Activated CD8-positive, alpha-beta memory T cell treated with anti-CD3 and anti-CD28 coated beads, Interleukin-2, amount 10 ng/mL, durations not matched to agents 7 days and 5 days (primary cell): ENCODE data around the gene POLR1E. TPM values are rescaled to one million over a fixed set of nuclear protein-coding genes. Genes with fewer than 3 reads are reported as not detected.
A peak's percentile ranks its signal among the peaks of the same experiment; 100 is the strongest.

Experiments used
- ATAC-seq: fragments of 150-1000 bp; cut with Tn5 transposase; one replicate; pipeline ENCODE4 v1.10.0; 2021; ENCODE audit warnings: moderate library complexity
- CTCF ChIA-PET: fragments of 350-600 bp; sonication (Branson Sonifier 250); formaldehyde crosslinking; loops from one replicate; lab custom pipeline; 2021; ENCODE audit warnings: antibody characterized with exemption; lab: Charles Lee
- DNase-seq: peaks from one replicate; pipeline ENCODE4 v3.0.0-alpha.2; 2020
- H3K27ac Mint-ChIP-seq: one replicate; pipeline ENCODE4 v1.8.0; 2021; ENCODE audit warnings: mild to moderate bottlenecking, mixed read lengths
- H3K27me3 Mint-ChIP-seq: one replicate; pipeline ENCODE4 v1.8.0; 2021; ENCODE audit warnings: mixed read lengths
- H3K36me3 Mint-ChIP-seq: one replicate; pipeline ENCODE4 v1.8.0; 2021; ENCODE audit warnings: mild to moderate bottlenecking, mixed read lengths
- H3K4me1 Mint-ChIP-seq: one replicate; pipeline ENCODE4 v1.8.0; 2021; ENCODE audit warnings: mixed read lengths
- H3K4me3 Mint-ChIP-seq: one replicate; pipeline ENCODE4 v1.8.0; 2021; ENCODE audit warnings: mild to moderate bottlenecking, moderate library complexity, mixed read lengths
- H3K9me3 Mint-ChIP-seq: one replicate; pipeline ENCODE4 v1.8.0; 2022; ENCODE audit warnings: low read depth, mixed read lengths
- total RNA-seq, 2 experiments: library from RNA; stranded (reverse); gene quantifications; one replicate each; pipeline ENCODE4 v1.2.3, GENCODE V29; 2021

Gene POLR1E, protein sequence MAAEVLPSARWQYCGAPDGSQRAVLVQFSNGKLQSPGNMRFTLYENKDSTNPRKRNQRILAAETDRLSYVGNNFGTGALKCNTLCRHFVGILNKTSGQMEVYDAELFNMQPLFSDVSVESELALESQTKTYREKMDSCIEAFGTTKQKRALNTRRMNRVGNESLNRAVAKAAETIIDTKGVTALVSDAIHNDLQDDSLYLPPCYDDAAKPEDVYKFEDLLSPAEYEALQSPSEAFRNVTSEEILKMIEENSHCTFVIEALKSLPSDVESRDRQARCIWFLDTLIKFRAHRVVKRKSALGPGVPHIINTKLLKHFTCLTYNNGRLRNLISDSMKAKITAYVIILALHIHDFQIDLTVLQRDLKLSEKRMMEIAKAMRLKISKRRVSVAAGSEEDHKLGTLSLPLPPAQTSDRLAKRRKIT
- total RNA-seq, result 10 to 100 TPM; 35.5 to 43.0 TPM

DNA sequence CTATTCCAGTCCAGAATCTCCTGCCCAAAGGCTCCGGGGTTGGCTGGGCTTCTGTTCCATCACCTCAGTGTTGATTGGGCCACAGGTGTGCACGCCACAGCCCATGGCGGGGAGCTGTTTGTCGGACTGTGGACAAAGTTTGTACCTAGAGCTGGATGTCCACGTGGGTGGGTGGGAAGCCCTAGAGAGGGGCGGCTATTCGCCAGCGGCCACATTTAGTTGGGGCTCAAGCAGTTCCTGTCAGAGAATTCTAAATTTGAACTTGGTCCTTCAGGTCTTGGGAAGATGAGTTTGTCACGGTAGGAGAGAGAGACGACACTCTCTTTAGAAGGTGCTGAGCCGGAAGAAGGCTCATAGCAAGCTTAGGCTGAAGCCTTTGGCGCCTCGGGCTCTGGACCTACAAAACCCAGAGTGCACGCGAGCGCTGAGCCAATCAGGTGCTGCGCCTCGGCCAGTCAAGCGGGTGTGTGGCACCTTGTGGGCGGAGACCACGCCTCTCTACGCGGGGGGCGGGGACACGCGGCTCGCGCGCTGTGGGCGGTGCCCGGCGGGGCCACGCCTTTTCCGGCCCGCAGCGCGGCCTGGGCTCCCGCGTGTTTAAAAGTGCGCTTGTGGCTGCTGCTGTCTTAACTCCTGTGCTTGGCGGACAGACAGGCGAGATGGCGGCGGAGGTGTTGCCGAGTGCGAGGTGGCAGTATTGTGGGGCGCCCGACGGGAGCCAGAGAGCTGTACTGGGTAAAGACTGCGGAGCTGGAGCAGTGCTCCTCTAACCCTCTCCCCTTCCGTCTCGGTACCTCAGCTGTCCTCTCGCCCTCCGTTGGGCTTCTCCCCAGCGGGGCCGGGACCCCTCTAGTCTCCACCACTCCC lies at the start of gene POLR1E:
Gene POLR1E (plus strand): TSS at position 560 of the 867 bp plus-strand sequence. CDS start 100 bp downstream, at position 660.
- H3K4me3 Mint-ChIP-seq, result peak within 1 kb of the TSS; percentile 95
- DNase-seq (peak; percentile 97), ATAC-seq (peak; percentile 96)
- no peaks in the 10 kb centered on the region for H3K9me3 Mint-ChIP-seq
- H3K4me1 Mint-ChIP-seq, result peaks cover 35% of the 10 kb centered on the region
- CTCF ChIA-PET, result interaction anchor here (0.5 to 1.5 kb wide), 5 partner anchors 78 to 452 kb away, joined by 3 to 4 read pairs (median 3); partner anchors contain the start of gene PAX5
- H3K27ac Mint-ChIP-seq, result peak within 1 kb of the TSS; percentile 95
- peaks cover 21% of the 10 kb centered on the region for H3K36me3 Mint-ChIP-seq
- H3K27me3 Mint-ChIP-seq, result peaks cover 6% of the 10 kb centered on the region

DNA sequence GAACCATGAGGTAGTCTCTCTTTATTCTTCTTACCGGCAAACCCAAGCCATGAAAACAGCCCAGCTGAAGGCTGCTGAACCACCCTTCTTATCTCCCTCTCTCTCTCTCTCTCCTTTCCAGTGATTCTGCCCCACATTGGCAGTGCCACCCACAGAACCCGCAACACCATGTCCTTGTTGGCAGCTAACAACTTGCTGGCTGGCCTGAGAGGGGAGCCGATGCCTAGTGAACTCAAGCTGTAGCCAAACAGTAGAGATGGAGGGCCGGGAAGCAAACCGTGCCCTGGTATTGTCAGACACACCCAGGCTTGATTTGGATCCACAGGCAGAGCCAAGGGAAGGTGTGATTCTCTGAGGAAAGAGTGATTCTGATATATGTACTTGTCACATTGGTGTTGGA lies 49.2 kb upstream of the POLR1E start:
- H3K27ac Mint-ChIP-seq, result no peak overlapping the region
- H3K27me3 Mint-ChIP-seq, result no peaks in the 10 kb centered on the region
- H3K36me3 Mint-ChIP-seq, result peaks cover 20% of the 10 kb centered on the region
- CTCF ChIA-PET, result interaction anchor here (1.7 kb wide), 1 partner anchor 16 kb away, joined by 3 read pairs; no protein-coding TSS in a partner anchor
- H3K9me3 Mint-ChIP-seq, result no peaks in the 10 kb centered on the region
- DNase-seq (no peak), ATAC-seq (no peak)
- peaks cover 4% of the 10 kb centered on the region for H3K4me1 Mint-ChIP-seq
- H3K4me3 Mint-ChIP-seq, result no peak overlapping the region

DNA sequence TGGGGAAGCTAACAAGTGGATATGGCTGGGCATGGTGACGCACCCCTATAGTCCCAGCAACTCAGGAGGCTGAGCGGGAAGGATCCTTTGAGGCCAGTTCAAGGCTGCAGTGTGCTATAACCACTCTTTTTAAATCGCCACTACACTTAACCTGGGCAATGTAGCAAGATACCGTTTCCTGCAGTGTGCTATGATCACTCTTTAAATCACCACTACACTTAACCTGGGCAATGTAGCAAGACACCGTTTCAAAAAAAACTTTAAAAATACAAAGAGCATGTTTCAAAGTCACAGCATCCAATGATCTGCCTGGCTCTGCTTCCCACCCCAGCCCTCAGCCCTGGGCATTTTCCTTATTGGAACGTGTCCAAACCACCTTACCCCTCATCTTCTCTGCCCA lies 48.7 kb upstream of the POLR1E start:
- peaks cover 23% of the 10 kb centered on the region for H3K36me3 Mint-ChIP-seq
- ATAC-seq (no peak), DNase-seq (no peak)
- H3K9me3 Mint-ChIP-seq, result no peaks in the 10 kb centered on the region
- no peak overlapping the region for H3K4me3 Mint-ChIP-seq
- CTCF ChIA-PET, result interaction anchor here (1.7 kb wide), 1 partner anchor 15 kb away, joined by 3 read pairs; no protein-coding TSS in a partner anchor
- H3K27me3 Mint-ChIP-seq, result no peaks in the 10 kb centered on the region
- peaks cover 4% of the 10 kb centered on the region for H3K4me1 Mint-ChIP-seq
- no peak overlapping the region for H3K27ac Mint-ChIP-seq

DNA sequence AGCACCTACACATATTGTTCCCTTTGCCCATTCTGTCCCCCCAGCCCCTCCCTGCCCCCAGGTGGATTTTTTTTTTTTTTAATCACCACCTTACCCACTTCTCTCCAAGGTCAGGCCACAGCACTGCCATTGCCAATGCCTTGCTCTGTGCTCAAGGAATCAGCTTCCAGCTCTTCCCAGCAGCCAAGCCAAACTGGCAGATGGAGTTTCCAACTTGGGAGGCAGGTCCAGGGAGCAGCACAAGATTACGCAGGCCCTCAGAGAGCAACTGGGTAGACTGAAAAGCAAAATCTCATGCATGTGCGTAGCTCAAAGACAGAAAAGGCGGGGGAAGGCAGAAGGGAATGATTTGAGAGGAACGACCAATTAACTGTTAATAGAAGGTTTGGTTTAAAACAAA lies 48.1 kb upstream of the POLR1E start:
- CTCF ChIA-PET, result interaction anchor here (1.7 kb wide), 1 partner anchor 15 kb away, joined by 3 read pairs; no protein-coding TSS in a partner anchor
- Mint-ChIP-seq H3K4me1 (peaks cover 2% of the 10 kb centered on the region), H3K4me3 (no peak overlapping the region), H3K27me3 (no peaks in the 10 kb centered on the region), H3K36me3 (peaks cover 24% of the 10 kb centered on the region), H3K9me3 (no peaks in the 10 kb centered on the region), H3K27ac (no peak overlapping the region)
- no peak for DNase-seq
- no peak for ATAC-seq

DNA sequence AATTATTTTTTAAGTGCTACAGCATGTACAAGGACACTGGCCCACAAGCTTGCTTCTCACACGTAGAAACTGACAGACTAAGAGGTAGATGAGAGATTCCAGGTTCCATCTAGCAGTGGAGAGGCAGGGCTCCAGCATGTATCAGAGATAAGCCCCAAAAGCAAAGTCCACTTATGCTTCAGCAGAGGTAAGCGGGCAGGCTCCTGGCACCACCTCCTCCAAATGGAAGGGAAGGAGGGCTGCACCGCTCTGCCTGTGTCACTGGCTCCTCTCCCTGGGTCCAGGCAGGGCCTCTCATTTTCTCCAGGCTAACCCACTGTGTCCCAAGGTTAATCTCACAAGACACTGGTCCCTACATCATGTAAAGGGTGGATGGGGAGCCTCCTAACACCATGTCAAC lies 47.4 kb upstream of the POLR1E start:
- DNase-seq (no peak), ATAC-seq (no peak)
- no peaks in the 10 kb centered on the region for H3K27me3 Mint-ChIP-seq
- peaks cover 24% of the 10 kb centered on the region for H3K36me3 Mint-ChIP-seq
- no peaks in the 10 kb centered on the region for H3K9me3 Mint-ChIP-seq
- H3K4me3 Mint-ChIP-seq, result no peak overlapping the region
- CTCF ChIA-PET, result interaction anchor here (1.7 kb wide), 1 partner anchor 14 kb away, joined by 3 read pairs; no protein-coding TSS in a partner anchor
- H3K27ac Mint-ChIP-seq, result no peak overlapping the region
- no peaks in the 10 kb centered on the region for H3K4me1 Mint-ChIP-seq

DNA sequence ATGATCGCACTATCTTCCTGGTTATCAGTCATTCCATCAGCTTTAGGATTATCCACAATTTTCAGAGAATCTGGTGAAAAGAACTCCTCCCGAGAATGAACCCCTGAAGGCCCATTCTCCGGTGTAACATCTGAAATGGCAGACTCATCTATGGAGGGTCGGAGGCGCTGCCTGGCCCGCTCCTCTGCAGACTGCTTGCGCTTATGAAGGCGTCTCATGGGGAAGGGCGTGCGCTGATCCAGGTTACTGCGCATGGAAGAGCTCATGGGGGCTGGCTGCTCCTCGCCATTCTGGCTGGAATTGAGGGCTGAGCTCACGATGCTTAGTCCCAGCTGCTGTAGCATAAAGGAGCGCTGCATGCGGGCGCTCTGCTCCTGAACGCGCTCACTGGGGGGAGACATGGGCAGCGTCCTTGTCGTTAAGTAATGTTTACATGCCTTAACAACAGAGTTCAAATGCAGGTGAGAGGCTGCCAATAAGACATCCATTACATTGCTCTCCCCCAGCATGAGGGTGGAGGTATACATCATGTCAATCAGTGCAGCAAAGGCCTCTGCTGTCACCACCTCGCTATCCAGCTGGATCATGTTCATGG lies 43.9 kb upstream of the POLR1E start:
- H3K4me1 Mint-ChIP-seq, result no peaks in the 10 kb centered on the region
- no peaks in the 10 kb centered on the region for H3K9me3 Mint-ChIP-seq
- no peak overlapping the region for H3K27ac Mint-ChIP-seq
- ATAC-seq, result no peak
- CTCF ChIA-PET, result interaction anchor here (0.8 kb wide), 1 partner anchor 26 kb away, joined by 4 read pairs; no protein-coding TSS in a partner anchor
- no peak overlapping the region for H3K4me3 Mint-ChIP-seq
- H3K36me3 Mint-ChIP-seq, result peaks cover 18% of the 10 kb centered on the region
- DNase-seq, result no peak
- no peaks in the 10 kb centered on the region for H3K27me3 Mint-ChIP-seq

DNA sequence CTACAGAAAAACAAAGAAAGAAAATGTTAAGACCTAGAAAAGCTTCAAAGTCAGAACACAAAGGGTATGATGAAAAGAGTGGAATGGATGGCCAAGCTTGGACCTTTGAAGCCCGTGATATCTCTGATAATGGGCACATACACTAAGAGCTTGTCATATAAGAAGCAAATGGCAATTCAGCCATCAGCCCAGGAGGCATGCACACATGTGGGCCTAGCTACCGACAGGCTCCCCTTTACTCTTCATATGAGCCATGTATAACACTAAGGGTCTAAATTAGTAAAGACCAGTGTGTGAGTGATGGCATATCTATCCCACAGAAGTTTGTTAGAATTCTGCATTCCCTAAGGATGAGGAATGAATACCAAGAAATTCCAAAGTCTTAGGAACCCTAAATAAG lies 43.2 kb upstream of the POLR1E start:
- Mint-ChIP-seq H3K9me3 (no peaks in the 10 kb centered on the region), H3K27me3 (no peaks in the 10 kb centered on the region), H3K27ac (no peak overlapping the region), H3K4me3 (no peak overlapping the region), H3K4me1 (no peaks in the 10 kb centered on the region), H3K36me3 (peaks cover 13% of the 10 kb centered on the region)
- ATAC-seq, result no peak
- DNase-seq, result no peak
- CTCF ChIA-PET, result no interaction called here

DNA sequence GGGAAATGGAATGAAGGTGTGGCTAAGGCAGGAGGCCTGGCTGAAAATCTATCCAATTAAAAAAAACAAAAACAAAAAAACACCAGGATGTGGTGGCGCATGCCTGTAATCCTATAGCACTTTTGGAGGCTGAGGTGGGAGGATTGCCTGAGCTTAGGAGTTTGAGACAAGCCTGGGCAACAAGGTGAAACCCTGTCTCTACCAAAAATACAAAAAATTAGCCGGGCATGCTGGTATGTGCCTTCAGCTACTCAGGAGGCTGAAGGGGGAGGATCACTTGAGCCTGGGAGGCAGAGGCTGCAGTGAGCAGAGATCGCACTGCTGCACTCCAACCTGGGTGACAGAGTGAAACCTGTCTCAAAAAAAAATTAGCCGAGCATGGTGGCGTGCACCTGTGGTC lies 42.2 kb upstream of the POLR1E start:
- Mint-ChIP-seq H3K27ac (no peak overlapping the region), H3K4me3 (no peak overlapping the region), H3K9me3 (no peaks in the 10 kb centered on the region), H3K4me1 (no peaks in the 10 kb centered on the region), H3K27me3 (no peaks in the 10 kb centered on the region), H3K36me3 (peaks cover 12% of the 10 kb centered on the region)
- no peak for DNase-seq
- CTCF ChIA-PET, result no interaction called here
- ATAC-seq, result no peak

DNA sequence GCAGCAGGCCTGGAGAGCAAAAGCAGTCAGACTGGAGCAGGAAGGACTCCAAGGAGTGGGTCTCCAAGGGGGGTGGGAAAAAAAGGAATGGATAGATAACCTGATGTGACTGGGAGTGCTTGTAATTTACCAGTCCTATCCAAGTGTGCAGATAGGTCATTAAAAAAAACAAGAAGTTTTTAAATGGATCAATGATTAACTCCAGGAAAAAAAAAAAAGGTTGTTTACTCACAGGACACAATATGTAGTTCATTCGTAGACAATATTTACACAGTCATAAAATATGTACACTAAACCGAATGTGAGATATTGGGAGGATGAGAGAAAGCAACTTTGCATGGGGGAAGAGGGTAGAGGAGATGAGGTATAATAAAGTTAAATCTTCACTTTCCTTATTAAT lies 40.9 kb upstream of the POLR1E start:
- Mint-ChIP-seq H3K9me3 (no peaks in the 10 kb centered on the region), H3K27ac (peak overlapping the region; percentile 35), H3K36me3 (peaks cover 15% of the 10 kb centered on the region), H3K4me1 (peaks cover 1% of the 10 kb centered on the region), H3K4me3 (no peak overlapping the region), H3K27me3 (no peaks in the 10 kb centered on the region)
- CTCF ChIA-PET, result no interaction called here
- no peak for ATAC-seq
- no peak for DNase-seq

DNA sequence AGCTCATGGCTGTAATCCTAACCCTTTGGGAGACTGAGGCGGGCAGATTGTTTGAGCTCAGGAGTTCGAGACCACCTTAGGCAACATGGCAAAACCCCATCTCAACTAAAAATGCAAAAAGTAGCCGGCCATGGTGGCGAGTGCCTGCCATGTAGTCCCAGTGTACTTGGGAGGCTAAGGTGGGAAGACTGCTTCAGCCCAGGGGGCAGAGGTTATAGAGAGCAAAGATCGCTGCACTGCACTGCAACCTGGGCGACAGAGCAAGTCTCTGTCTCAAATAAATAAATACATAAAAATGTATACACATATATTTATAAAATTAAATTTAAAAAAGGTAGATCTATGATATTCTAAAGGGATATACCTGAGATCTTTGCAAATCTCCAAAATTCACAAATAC lies 39.9 kb upstream of the POLR1E start:
- Mint-ChIP-seq H3K9me3 (no peaks in the 10 kb centered on the region), H3K27ac (no peak overlapping the region), H3K4me3 (no peak overlapping the region), H3K4me1 (peaks cover 3% of the 10 kb centered on the region), H3K27me3 (no peaks in the 10 kb centered on the region), H3K36me3 (peaks cover 17% of the 10 kb centered on the region)
- DNase-seq (no peak), ATAC-seq (no peak)
- CTCF ChIA-PET, result no interaction called here

DNA sequence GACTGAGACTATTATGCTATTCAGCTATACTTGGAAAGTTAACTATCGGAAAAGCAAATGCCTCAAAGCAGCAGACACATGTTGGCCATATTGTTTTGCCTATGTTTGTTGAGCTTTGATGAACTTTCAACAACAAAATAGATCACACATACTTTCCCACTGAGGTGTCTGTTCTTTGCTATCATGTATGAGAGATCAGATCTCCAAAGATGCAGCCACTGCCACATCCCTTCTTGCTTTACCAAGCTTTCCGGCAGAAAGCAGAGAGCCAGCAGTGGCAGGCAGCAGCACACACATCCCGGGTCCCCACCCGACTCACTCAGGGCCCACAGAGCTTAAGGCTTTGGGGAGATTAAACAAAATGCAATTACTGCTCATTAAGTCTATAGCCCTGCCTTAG lies 39.3 kb upstream of the POLR1E start:
- CTCF ChIA-PET, result no interaction called here
- no peak for ATAC-seq
- Mint-ChIP-seq H3K36me3 (peaks cover 14% of the 10 kb centered on the region), H3K4me3 (no peak overlapping the region), H3K27ac (no peak overlapping the region), H3K9me3 (no peaks in the 10 kb centered on the region), H3K4me1 (peaks cover 3% of the 10 kb centered on the region), H3K27me3 (no peaks in the 10 kb centered on the region)
- DNase-seq, result no peak

DNA sequence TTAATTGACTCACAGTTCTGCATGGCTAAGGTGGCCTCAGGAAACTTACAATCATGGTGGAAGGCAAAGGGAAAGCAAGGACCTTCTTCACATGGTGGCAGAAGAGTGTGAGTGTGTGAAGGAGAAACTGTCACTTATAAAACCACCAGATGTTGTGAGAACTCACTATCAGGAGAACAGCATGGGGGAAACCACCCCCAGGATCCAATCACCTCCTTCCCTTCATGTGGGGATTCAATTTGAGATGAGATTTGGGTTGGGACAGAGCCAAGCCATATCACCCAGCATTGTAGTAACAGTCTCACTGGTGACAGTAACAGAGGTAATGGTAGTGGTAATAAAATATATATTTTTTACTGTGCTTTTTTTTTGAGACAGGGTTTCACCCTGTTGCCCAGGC lies 38.6 kb upstream of the POLR1E start:
- Mint-ChIP-seq H3K27ac (no peak overlapping the region), H3K9me3 (no peaks in the 10 kb centered on the region), H3K4me1 (peaks cover 6% of the 10 kb centered on the region), H3K36me3 (peaks cover 10% of the 10 kb centered on the region), H3K27me3 (no peaks in the 10 kb centered on the region), H3K4me3 (no peak overlapping the region)
- ATAC-seq, result no peak
- CTCF ChIA-PET, result no interaction called here
- no peak for DNase-seq
